Measurements from ENCODE around the gene ADRA2A.

DNA sequence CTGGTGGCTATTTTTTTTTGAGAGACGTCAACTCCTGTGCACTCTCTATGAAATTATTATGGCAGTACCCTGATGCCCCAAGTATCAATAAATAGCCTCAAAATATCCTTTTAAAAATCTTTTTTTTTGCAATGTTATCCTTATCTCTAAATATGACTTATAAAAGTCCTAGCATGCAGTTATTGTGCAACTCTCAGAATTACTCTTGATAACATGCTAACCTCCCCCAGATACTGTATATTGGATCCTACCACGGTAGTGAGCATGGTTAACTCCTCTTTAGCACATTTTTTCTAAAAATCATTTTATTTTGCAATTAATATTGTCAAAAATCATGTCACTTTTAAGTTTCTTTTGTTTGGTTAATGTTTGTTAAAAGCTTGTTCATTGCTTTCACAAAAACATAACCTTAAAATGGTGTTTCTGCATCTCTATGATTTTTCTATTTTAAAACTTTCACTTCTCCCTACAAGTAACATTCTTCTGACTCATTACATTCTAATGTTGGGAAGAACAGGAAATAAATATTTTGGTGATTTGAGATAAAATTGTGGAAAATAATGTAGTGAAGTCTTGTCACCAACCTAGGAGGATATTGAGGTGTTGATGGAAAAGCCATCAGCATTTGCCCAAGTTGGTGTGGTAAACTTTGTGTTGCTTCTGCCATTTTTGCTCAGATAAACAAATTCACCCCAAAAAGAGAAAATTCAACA is 42.1 kb upstream of the ADRA2A start:
- TF ChIP-seq POLR2AphosphoS5 (IDR thresholded peaks at IDR 0.05; ENCODE audit: borderline replicate concordance, low read depth, low read length) (no peak), EZH2 (IDR thresholded peaks at IDR 0.05) (no peak), FOXP2 (optimal IDR thresholded peaks at IDR 0.05; ENCODE audit: control extremely low read depth, extremely low read length, insufficient read depth) (no peak)
